GM10266 (cell line): ENCODE measurements around the gene SH3BGRL2.

Experiments used
- DNase-seq: peaks from one replicate; pipeline ENCODE4 v3.0.0; 2012; ENCODE audit errors: extremely low spot score
- TF ChIP-seq, protein P1 (sequence below): IDR thresholded peaks from 2 replicates; pipeline ENCODE4 v1.5.1; 2012; ENCODE audit warnings: mild to moderate bottlenecking, low read depth; ENCODE audit not compliant: control insufficient read depth, insufficient read depth; ENCODE audit errors: missing control alignments

The SH3BGRL2 gene

DNA sequence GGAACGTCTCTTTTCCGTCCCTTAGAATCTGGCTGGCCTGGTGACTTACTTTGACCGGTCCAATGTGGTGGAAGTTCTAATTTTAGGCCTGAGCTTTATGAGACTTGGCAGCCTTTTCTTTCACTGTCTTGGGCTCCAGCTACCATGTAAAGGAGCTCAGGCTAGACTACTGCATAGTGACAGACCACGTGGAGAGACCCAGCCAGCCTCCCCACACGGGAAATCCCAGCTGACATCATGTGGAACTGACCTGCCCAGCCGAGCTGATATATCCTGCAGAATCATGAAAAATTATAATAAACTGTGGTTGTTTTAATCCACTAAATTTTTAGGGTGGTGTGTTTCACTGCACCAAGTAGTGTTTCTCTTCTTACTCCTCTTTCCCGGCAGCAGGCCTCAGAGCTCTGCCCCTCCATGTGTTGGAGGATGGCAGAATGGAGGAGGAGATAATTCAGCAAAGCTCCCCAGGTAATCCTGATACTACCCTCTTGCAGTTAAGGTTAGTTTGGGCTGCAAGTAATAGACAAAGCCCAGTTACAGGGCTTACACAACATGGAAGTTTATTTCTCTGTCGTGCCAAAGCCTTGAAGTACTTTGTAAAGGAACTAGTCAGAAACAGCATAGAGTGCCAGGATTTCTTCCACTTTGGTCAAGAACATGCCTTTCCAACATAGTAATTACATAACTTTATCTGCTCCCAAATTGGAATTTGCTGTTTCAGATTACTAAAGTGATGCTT, 87.5 kb downstream of the SH3BGRL2 start:
- DNase-seq, result no peak
- TF ChIP-seq, protein P1, sequence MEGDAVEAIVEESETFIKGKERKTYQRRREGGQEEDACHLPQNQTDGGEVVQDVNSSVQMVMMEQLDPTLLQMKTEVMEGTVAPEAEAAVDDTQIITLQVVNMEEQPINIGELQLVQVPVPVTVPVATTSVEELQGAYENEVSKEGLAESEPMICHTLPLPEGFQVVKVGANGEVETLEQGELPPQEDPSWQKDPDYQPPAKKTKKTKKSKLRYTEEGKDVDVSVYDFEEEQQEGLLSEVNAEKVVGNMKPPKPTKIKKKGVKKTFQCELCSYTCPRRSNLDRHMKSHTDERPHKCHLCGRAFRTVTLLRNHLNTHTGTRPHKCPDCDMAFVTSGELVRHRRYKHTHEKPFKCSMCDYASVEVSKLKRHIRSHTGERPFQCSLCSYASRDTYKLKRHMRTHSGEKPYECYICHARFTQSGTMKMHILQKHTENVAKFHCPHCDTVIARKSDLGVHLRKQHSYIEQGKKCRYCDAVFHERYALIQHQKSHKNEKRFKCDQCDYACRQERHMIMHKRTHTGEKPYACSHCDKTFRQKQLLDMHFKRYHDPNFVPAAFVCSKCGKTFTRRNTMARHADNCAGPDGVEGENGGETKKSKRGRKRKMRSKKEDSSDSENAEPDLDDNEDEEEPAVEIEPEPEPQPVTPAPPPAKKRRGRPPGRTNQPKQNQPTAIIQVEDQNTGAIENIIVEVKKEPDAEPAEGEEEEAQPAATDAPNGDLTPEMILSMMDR, result no peak

- TF ChIP-seq, protein P1, result no peak
- no peak for DNase-seq
Measured at GRCh38 chr6:79719248-79719960, 88.3 kb downstream of the SH3BGRL2 start.

GRCh38 chr6:79724816-79725215, 93.7 kb downstream of the SH3BGRL2 start:
- DNase-seq, result no peak

DNA sequence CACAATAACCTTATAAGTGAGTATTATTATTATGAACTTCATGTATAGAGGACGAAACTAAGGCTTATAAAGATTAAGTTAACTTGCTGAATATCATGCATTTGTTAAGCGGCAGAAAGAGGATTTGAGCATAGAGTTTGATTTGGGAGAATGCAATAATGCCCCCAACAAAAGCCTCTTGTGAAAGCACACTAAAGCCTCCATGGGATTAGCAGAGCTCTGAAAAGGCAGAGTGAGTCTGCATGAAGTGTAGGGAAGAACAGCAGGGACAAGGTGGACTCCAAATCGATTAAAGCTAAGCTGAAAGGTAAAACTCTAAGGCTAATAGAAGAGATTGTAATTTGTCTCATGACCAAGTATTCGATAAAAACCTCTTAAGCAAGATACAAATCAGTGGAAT, 100.3 kb downstream of the SH3BGRL2 start:
- TF ChIP-seq, protein P1, result no peak
- DNase-seq, result no peak

More at GRCh38 chr6:79724816-79725215, 93.7 kb downstream of the SH3BGRL2 start:
- TF ChIP-seq, protein P1, result no peak

DNA sequence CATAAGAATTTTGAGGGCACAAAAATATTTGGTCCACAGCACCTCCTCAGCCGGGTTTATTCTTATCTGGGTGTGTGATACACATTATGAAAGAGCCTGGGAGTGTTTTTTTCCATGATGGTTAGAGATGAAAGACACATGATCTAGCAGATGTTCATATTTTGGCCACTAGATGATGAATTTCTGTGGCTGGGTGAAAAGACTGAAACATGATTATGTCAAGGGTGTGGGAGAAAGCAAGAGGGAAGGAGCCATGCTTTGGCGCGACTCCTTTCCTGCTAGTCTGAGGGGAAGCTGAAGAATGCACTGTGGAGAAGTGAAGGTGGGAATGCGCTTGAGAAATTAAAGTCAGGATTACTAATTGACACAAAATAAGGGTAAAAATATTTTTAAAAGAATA, 102.3 kb downstream of the SH3BGRL2 start:
- TF ChIP-seq, protein P1, result no peak
- no peak for DNase-seq

- TF ChIP-seq, protein P1, result no peak
- DNase-seq, result no peak
Measured at GRCh38 chr6:79734374-79734773, 103.2 kb downstream of the SH3BGRL2 start.

DNA sequence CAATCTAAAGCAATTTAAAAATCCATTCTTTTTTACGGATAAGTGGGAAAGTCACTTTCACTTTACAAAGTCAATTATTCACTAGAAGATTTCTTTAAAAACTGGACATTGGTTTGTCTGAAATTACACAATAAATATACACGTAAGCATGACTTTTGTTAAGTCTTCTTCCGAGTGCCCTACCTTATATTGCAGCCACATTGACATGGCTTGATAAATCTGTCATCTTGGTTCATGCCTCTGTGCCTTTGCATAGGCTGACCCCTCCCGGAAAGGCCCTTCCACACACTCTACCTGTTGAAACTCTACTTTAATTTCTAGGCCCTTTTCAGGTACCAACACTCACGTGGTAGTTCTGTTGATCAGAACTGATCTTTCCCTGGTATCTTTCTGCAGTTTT, 104.1 kb downstream of the SH3BGRL2 start:
- no peak for DNase-seq

More for the DNA sequence above, 104.1 kb downstream of the SH3BGRL2 start:
- TF ChIP-seq, protein P1, result no peak
